Measurements from ENCODE around the gene TMOD4.
A peak's percentile ranks its signal among the peaks of the same experiment; 100 is the strongest.

Gene TMOD4

GRCh38 chr1:151164732-151165280, 11.0 kb downstream of the TMOD4 start:
- peak overlapping the region; percentile 81 for H3K4me3 ChIP-seq (ENCODE audit: low read depth, low read length)
- DNase-seq (ENCODE audit: low read depth), result no peak
- TF ChIP-seq, protein P1, sequence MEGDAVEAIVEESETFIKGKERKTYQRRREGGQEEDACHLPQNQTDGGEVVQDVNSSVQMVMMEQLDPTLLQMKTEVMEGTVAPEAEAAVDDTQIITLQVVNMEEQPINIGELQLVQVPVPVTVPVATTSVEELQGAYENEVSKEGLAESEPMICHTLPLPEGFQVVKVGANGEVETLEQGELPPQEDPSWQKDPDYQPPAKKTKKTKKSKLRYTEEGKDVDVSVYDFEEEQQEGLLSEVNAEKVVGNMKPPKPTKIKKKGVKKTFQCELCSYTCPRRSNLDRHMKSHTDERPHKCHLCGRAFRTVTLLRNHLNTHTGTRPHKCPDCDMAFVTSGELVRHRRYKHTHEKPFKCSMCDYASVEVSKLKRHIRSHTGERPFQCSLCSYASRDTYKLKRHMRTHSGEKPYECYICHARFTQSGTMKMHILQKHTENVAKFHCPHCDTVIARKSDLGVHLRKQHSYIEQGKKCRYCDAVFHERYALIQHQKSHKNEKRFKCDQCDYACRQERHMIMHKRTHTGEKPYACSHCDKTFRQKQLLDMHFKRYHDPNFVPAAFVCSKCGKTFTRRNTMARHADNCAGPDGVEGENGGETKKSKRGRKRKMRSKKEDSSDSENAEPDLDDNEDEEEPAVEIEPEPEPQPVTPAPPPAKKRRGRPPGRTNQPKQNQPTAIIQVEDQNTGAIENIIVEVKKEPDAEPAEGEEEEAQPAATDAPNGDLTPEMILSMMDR (IDR thresholded peaks at IDR 0.05; ENCODE audit: control insufficient read depth, extremely low read depth, insufficient read depth), result no peak

DNA sequence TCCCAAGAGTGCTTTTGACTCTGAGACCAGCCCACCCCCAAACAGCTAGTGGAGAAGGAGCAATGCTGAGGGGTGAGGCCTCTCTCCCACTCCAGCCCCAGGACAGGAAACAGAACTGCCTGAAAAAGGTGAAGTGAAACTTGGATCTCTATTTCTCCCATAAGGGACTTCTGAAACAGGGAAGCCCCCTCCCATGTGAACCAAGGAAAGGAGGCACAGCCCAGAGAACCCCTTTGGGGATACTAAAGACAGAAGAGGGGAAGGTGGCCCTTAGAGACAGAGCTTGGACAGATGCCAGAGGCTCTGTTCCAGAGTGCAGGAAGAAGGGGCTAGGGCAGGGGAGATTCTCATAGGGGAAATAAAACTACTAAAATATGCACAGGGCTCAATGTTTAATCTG, 16.4 kb downstream of the TMOD4 start:
- TF ChIP-seq, protein P1 (IDR thresholded peaks at IDR 0.05; ENCODE audit: control insufficient read depth, extremely low read depth, insufficient read depth), result no peak

DNA sequence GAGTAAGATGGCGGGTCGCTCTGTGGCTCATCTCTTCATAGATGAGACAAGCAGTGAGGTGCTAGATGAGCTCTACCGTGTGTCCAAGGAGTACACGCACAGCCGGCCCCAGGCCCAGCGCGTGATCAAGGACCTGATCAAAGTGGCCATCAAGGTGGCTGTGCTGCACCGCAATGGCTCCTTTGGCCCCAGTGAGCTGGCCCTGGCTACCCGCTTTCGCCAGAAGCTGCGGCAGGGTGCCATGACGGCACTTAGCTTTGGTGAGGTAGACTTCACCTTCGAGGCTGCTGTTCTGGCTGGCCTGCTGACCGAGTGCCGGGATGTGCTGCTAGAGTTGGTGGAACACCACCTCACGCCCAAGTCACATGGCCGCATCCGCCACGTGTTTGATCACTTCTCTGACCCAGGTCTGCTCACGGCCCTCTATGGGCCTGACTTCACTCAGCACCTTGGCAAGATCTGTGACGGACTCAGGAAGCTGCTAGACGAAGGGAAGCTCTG, 17.0 kb downstream of the TMOD4 start:
- no peak for DNase-seq (ENCODE audit: low read depth)
- TF ChIP-seq, protein P1 (IDR thresholded peaks at IDR 0.05; ENCODE audit: control insufficient read depth, extremely low read depth, insufficient read depth), result no peak
- H3K4me3 ChIP-seq (ENCODE audit: low read depth, low read length), result no peak overlapping the region

More for the DNA sequence above, 16.4 kb downstream of the TMOD4 start:
- DNase-seq (ENCODE audit: low read depth), result no peak
- no peak overlapping the region for H3K4me3 ChIP-seq (ENCODE audit: low read depth, low read length)

GRCh38 chr1:151158326-151158725, 17.5 kb downstream of the TMOD4 start:
- no peak for DNase-seq (ENCODE audit: low read depth)
- TF ChIP-seq, protein P1 (IDR thresholded peaks at IDR 0.05; ENCODE audit: control insufficient read depth, extremely low read depth, insufficient read depth), result no peak
- no peak overlapping the region for H3K4me3 ChIP-seq (ENCODE audit: low read depth, low read length)

DNA sequence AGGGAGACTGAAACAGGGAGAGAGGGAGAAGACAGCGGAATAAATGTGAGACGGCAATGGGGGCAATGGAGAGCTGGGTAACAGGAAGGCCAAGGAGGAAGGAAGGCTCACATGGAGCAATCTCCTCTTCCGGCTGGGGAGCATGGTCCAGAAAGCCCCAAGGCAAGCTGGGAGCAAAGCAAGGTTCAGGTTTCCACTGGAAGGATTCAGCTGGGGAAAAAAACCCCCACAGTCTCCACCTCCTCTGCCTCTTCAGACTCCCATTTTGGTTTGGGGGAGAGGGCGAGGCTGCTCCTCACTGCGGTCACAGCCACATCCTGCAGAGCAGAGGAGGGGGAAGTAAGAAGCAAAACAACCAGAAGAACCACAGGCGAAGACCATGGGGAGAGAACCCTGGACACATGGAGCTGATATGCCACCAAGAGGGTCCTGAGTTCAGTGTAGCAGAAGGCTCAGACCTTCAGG, 18.7 kb downstream of the TMOD4 start:
- H3K4me3 ChIP-seq (ENCODE audit: low read depth, low read length), result no peak overlapping the region
- TF ChIP-seq, protein P1 (IDR thresholded peaks at IDR 0.05; ENCODE audit: control insufficient read depth, extremely low read depth, insufficient read depth), result no peak
- DNase-seq (ENCODE audit: low read depth), result no peak

DNA sequence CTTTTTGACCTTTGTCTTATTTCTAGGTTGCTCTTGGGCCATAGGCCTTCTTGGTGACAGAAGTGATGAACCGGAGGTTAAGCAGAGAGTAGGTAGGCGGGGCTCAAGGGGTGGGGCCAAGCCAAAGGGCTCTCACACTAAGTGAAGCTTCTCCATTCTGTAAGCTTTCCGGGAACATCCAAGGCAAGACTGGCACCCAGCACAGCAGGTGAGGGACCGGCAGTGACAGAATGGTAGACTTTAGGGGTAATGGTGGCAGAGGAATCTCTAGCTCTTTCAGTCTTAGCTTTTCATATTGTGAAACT, 19.3 kb downstream of the TMOD4 start, which contains the start of gene TNFAIP8L2:
TSS of gene TNFAIP8L2 (plus strand) at position 135 of the 305 bp plus-strand sequence. CDS start 2,049 bp downstream, outside the sequence.
- no peak for DNase-seq (ENCODE audit: low read depth)
- no peak within 1 kb of the TSS for H3K4me3 ChIP-seq (ENCODE audit: low read depth, low read length)
- TF ChIP-seq, protein P1 (IDR thresholded peaks at IDR 0.05; ENCODE audit: control insufficient read depth, extremely low read depth, insufficient read depth), result no peak

GRCh38 chr1:151147665-151148064, 28.1 kb downstream of the TMOD4 start:
- no peak overlapping the region for H3K4me3 ChIP-seq (ENCODE audit: low read depth, low read length)
- no peak for DNase-seq (ENCODE audit: low read depth)
- TF ChIP-seq, protein P1 (IDR thresholded peaks at IDR 0.05; ENCODE audit: control insufficient read depth, extremely low read depth, insufficient read depth), result no peak
